GM18526 (cell line): ENCODE data around the gene SCO2.

Source experiments
- POLR2A ChIP-seq: IDR thresholded peaks from 3 replicates; pipeline ENCODE4 v1.6.1; 2011; ENCODE audit not compliant: insufficient read length; ENCODE audit errors: extremely low read depth

Gene SCO2

GRCh38 chr22:50502628-50503474 lies 22.5 kb downstream of the SCO2 start:
- no peak for TF ChIP-seq POLR2A

- TF ChIP-seq POLR2A = no peak
Measured at GRCh38 chr22:50502096-50502495, 23.3 kb downstream of the SCO2 start.

- no peak for TF ChIP-seq POLR2A
Measured at GRCh38 chr22:50500452-50500851, 24.9 kb downstream of the SCO2 start.

- TF ChIP-seq POLR2A = no peak
Measured at GRCh38 chr22:50498322-50498890, 27.0 kb downstream of the SCO2 start.

- TF ChIP-seq POLR2A = no peak
Measured at GRCh38 chr22:50497093-50497492, 28.3 kb downstream of the SCO2 start.

- no peak for TF ChIP-seq POLR2A
Measured at GRCh38 chr22:50490531-50491308, 34.7 kb downstream of the SCO2 start.

GRCh38 chr22:50489363-50490243 lies 35.8 kb downstream of the SCO2 start:
- no peak for TF ChIP-seq POLR2A

- TF ChIP-seq POLR2A = no peak
Measured at GRCh38 chr22:50488886-50489285, 36.5 kb downstream of the SCO2 start.

GRCh38 chr22:50488006-50488677 lies 37.3 kb downstream of the SCO2 start:
- TF ChIP-seq POLR2A = no peak

- TF ChIP-seq POLR2A = no peak
Measured at GRCh38 chr22:50487290-50488005, 38.0 kb downstream of the SCO2 start.

GRCh38 chr22:50486561-50487289 lies 38.7 kb downstream of the SCO2 start, which contains the start of gene MIOX:
Gene MIOX, plus strand, starts transcription at chr22:50486859. Its CDS starts 39 bp downstream, at chr22:50486898.
- no peak for TF ChIP-seq POLR2A

GRCh38 chr22:50485221-50486131 lies 39.9 kb downstream of the SCO2 start:
- TF ChIP-seq POLR2A = no peak
